ENCODE measurements around the gene CNTNAP3.
"Not testable (repeated sequence)": the region's sequence is repeated elsewhere in the genome, so short reads cannot be mapped to it uniquely, and the experiment has no call there.

Gene CNTNAP3

DNA sequence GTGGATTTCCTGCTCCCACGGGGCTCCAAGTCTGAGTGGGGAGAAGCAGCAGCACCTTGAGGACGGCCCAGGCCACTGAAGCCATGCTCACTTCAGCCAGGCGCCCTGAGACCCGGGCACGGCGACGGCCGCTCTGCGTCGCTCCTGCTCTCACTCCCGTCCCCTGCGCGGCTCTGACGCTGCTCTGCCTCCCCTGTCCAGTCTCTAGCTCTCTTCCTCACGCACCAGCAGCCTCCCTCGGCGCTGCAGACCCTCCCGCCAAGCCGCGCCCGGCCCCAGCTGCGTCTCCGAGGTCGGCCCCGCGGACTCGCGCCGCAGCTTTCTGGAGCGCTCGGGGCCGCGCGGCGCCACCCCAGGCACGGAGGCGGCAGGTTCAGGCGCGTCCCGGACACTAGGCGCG is at the start of gene CNTNAP3:
Gene CNTNAP3 (minus strand): TSS at position 188 of the 400 bp plus-strand sequence. CDS start 103 bp downstream, at position 85.
- not testable (repeated sequence) for DNase-seq

DNA sequence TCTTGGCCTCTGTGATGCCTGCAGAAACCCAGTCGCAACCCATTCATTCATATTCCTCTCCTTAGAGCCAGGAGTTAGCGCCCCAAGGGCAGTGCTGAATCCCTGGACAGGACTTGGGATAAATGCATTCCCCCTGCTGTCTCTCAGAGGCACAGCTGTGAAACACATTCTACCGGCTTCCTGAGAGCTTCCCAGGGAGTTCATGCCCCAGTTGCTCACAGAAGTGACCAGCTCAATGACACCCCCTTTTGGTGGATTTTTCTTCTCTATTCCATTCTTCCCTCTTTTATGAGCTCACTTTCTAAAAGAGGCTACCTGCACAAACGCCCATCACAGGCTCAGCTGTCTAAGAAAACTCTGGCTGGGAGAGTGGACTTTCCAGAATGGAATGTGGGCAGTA is 8.0 kb downstream of the CNTNAP3 start:
- DNase-seq: not testable (repeated sequence)

DNA sequence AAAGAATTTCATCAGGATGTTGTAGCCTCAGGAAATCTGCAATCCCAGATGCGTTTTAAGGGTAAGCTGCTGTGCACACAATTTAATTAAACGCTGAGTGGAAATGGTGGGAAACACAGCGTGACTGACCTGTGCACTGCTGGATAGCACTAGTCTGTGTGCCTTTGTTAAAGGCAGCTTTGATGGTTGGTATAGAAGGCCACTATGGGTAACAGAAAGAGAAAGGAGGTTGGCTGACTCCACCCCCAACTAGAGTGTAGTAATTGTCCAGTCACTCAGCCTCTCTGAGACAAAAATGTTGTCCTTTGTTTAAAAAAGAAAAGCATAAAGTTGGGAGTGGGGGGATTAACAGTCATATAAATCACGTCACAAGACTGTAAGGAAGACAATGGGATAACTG is 45.5 kb downstream of the CNTNAP3 start:
- not testable (repeated sequence) for DNase-seq

DNA sequence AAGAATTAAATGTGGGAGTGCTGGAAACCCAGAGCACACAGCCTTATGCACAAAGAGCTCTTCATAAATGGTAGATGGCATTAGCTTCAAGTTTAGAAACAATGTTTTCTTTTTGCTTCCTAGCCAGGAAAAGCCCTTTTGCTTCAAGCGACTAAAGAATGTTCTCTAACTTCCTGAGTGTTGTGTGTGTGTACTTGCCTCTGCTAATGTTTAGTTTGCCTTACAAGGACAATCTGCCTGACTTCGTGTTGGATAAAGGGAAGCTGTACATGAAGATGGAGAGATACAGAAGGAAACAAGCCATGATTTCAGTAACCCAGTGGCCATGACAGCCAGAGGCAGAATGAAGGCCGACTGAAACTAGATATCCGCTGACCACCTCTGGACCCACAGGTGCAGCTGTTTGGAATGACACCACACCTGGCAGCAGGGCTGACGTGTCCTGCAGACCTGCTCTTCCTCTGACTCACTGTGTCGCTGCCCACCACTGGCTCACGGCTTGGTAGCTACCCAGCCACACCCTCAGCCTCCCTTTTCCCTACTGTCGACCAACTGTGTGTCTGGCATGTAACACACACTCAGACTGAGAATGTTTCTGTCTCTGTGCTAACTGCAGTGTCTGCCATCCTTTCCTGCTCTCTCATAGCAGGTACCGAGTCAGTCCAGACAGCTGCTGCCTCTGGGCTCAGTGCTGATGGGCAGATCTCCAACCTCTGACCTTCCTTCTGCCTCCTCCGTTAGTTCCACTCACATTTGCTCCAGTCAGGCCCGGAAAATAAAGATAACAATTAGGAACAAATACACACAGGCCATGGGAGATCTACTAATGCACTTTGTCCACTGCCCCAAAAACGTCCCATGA is 55.6 kb downstream of the CNTNAP3 start:
- not testable (repeated sequence) for DNase-seq

DNA sequence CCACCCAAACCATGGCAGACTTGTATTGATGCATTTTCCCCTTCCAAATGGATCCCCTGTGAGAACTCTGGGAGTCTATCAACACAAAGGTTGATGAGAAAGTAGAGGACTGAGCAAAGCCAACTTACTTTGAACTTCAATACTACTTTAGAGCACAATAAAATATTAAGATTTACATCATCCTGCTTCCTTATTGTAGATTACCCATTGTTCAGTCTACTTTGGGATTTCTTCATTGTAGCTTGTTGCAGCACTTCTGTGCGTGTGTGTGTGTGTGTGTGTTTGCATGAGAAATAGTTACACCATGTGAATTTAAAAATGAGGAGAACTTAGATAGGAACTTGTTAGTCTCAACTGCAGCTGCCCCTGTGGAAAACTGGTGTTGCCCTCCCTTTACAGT is 72.0 kb downstream of the CNTNAP3 start:
- DNase-seq: not testable (repeated sequence)

DNA sequence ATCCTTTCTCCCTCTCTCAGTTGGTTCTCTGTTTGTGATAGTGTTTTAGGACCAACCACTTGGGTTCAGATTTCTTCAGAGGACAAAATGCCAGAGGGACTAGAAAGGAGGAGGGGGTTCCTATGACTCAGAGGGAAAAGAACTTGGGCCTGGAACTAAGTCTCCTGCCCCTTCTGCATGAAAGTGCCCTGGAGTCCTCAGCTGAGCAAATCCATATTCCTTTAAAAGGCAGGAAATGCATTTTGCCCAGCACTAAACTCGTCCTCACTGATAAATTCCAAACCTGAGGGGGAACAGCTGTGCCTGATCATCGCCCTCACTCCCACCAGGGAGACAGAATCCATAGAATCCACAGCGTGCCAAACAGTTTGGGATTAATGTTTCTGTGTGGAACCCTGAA is 78.2 kb downstream of the CNTNAP3 start:
- not testable (repeated sequence) for DNase-seq

DNA sequence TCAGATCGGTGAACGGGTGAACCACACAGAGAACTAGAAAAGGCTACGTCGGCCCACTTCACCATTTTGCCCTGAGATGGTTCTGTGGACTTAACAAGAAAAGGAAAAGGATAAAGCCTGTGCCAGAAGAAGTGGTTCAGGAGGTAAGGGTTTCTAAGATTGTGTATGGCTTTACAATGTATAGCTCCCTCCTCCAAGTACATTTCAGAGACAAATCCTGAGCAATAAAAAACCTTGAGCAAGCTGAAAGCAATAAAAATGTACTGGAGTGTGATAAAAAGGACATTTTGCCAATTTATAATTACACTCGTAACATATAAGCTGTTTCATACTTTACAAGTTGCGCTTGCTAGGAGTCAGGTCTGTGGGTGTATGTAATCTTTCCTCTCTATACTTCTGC is 81.3 kb downstream of the CNTNAP3 start:
- DNase-seq: not testable (repeated sequence)

DNA sequence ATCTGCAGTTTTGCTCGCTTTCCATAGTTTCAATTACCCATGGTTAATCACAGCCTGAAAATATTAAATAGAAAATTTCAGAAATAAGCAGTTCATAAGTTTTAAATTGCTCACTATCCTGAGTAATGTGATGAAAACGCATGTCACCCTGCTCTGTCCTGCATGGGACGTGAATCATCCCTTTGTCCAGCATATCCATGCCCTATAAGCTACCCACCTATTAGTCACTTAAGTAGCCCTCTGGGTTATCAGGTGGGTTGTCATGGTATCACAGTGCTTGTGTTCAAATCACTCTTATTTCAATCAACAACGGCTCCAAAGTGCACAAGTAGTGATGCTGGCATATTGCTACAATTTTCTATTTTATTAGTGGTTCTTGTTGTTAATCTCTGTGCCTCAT is 82.1 kb downstream of the CNTNAP3 start:
- not testable (repeated sequence) for DNase-seq

DNA sequence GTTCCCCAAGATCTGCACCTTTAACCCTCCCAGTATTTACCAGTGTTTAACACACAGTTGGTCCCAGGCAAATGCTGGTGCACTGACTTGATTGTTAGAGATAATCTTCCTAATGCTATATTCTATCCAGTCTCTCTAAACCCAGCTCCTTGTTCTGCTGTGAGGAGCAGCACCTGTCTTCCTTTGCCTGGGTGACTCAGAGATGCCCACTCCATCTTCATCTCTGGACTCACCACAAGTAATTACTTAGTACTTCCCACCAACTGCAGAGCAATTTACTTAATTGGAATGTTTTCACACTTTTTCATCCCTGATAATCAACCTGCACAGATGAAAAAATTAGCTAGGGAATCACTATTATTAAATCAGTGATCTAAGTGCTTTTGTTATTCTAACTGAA is 87.6 kb downstream of the CNTNAP3 start:
- not testable (repeated sequence) for DNase-seq

DNA sequence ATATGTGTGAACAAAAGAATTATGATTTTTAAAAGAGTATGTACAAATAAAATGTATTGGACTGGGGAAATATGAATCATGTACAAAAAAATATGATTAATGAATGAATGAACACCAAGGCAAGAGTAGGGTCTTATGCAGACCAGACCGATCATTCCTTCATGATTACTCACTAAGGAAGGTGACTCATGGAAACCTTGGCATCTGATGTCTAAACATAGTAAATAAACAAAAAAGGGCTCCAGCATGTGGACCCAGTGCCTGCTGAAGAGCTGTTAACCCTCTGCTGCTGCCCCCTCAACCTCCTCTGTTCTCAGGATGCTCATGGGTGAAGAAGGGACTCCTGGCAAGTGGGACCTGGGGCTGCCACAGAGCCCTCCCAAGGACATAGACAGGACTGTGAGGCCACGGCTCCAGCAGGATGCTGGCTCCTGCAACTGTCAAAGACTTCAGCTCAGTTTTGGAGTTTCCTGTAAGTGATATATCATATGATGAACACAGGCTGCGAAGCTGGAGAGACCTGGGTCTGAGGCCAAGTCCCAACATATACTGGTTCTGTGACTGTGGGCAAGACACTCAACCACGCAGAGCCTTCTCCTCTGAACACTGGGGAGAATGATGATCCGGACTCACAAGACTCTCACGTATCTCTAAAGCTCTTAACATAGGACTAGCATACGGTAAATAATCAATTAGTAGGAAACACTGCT is 89.8 kb downstream of the CNTNAP3 start:
- not testable (repeated sequence) for DNase-seq

DNA sequence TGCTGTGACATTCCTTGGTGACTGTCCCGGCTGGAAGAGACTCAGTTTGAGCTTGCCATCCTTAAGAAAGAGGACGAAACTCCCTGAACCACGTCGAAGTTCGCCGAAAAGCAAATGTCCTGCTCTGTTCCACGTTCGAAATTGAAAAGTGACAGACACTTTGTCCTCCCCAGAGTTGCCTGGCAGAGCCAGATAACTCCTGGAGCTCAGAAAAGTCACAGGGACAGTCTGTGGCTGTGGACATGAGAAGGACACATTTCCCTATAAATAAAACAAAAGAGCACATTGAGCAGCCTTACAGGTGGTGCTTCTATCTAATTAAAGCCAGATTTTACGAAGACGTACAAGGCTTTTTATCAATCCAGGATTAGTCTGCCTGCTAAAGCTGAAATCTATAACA is 116.6 kb downstream of the CNTNAP3 start:
- not testable (repeated sequence) for DNase-seq

DNA sequence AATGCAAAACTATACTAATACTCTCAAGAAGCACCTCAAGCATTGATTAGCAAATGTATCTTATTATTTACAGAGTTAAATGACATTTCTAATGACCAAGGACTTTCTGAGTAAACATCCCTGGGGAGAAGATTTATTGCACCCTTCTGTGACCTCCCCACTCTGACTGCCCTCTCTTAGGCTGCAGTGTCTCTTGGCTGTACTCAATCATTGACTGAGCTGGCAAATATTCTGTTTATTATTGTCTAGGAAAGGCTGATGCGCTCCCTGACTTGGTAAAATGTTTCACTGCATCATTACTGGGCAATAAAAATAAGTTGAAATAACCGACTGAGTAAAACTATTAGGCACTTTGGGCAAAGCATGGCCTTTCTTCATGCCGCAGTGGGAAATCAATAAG is 130.3 kb downstream of the CNTNAP3 start:
- DNase-seq: not testable (repeated sequence)

DNA sequence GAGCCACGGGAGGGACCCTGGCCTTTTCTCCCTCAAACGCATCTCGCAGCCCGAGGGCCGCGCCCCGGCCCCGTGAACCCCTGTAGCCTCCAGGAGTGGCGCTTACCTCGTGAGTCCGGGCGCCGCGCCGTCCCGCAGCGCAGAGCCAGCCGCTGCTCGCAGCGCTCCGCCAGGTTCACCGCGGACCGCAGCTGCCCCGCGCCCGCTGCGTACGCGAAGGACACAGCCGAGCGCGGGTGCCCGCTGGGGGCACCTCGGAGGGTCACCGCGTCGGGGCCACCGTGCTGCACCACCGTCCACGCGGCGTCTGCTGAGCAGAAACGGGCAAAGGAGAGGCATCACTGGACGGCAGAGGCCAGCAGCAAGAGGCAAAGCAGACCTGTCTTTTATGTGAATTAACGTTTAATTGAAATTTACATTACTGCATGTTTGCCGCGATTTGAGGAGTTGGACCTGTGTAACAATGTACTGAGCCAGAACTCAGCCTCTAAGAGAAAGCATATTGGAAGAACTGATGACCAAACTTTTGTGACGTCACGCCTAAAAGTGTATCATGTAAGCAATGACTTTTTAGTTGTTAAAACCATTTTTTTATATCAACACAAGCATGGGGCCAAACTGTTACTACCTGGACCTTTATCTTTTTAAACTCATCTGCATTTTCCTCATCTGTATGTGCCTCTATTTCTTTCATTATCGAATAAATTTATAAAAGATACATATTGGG is 155.0 kb downstream of the CNTNAP3 start:
- not testable (repeated sequence) for DNase-seq

DNA sequence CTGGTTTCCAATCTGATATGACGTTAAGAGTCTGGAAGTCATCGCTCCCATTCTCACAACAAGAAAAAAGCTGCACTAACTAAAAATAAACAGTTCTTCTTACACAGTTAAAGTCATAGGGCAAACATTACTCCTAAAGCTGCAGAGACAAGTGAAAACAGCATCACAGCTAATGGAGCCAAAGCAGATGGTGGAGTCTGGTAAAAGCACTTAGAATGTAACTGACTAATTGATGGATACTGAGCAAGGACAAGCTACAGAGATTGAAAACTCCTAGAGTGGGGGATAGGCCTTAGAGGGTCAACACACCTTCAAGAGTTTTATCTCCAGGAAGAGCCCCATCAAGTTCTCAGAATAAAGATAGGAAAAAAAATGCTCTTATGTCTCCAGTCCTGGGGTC is 166.6 kb downstream of the CNTNAP3 start:
- not testable (repeated sequence) for DNase-seq

DNA sequence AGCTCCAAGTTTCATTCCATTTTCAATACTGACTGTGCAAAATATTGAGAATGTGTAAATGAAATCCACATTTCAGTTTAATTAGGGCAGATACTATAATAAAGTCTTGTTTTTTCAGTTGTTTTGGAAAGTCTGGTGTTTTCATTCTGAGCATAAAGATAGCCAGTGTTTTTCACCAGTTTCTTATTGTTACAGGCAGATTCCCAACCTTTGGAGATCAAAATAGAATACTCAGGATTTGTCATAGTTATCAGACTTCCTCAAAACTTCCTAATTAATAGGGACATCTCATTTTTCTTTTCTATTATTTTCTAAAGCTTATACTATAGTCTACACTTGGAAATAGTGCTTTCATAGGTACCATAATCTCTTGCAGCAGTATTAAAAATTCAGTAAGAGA is 176.2 kb downstream of the CNTNAP3 start:
- not testable (repeated sequence) for DNase-seq

DNA sequence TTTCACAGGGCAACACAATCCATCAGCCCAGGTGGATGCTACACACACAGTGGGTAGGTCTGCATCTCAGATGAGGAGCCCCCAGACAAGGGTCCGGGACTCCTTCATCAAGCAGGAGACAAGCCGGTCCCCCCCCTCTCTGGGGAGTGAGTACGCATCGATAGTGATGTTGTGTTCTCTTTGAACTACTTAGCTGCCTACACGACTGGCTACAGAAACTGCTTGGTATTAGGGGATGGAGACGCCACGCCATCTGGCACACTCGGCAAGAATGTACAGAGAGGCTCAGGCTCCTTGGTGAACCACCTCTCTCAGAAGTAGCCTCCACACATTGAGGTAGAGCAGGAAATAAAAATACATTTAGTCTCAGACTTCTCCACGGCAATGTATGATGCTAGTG is 179.8 kb downstream of the CNTNAP3 start:
- DNase-seq: no peak

DNA sequence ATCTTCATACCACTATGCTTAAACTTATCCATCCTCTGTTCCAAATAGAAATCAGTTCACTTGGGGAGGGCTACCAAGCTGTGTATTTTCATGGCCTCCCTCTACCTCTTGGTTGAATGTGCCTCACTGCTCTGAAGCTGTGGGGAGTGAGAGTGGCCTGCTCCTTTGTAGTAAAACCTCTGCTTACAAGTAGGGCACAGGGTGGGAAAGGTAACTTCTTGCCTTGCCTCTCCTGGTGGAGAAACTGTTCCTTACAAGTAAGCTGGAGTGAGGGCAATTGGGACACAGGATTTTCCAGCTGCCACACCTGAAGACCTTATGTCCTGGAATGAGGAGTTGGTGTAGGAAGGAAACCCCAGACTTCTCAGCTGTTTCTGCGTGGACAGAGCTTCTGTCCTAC is 190.8 kb downstream of the CNTNAP3 start:
- DNase-seq: not testable (repeated sequence)

DNA sequence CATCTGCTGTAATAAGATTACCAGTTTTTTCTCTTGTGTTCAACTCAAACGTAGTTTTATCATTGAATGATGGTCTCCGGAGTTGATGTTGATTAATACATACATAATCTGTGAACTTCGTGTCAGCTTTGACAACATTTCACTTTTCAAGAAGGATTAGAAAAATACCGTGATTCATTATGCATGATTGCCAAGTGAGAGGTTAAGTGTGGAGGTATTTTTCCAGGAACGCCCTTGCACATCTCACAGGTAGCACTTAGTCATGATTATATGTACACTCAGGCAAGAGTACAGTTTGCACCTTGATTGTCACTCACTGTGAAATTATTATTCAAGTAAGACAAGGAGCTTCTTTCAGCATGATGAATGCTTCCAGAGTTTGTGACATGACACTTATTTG is 202.7 kb downstream of the CNTNAP3 start:
- not testable (repeated sequence) for DNase-seq

DNA sequence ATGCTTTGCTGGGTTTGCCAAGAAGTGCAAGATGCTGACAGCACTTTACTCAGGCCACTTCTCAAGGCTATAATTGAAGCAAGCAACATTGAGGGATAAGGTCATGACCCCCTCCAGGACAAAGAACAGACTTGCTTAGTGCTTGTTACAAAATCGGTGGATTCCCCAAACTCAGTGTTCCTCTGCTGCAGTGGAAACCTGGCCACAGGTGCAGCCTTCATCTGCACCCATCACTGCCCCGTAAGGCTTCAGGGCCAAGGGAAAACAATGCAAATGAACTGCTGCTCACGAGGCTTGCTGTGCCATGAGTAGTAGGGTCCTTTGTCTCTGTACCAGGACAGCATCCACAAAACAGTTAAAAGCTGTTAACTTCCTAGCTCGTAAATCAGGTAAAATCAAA is 205.4 kb downstream of the CNTNAP3 start:
- not testable (repeated sequence) for DNase-seq

DNA sequence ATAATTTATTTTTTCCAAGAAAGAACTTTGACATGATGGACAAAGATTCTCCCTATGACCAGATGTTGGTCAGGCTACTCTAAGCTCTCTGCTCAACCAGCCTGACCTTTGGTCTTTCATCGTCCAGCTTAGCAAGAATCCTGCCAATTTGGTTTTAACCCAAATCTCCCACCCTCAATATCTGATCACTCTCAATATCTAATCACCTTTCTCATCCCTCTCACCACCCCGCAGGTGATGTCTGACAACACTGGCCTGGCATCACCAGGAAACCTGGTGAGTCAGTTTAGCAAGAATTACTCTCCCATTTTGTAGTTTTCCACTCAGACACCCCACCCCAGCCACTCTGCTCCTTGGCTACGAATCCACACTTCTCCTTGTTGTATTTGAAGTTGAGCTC is 207.9 kb downstream of the CNTNAP3 start:
- DNase-seq: not testable (repeated sequence)

DNA sequence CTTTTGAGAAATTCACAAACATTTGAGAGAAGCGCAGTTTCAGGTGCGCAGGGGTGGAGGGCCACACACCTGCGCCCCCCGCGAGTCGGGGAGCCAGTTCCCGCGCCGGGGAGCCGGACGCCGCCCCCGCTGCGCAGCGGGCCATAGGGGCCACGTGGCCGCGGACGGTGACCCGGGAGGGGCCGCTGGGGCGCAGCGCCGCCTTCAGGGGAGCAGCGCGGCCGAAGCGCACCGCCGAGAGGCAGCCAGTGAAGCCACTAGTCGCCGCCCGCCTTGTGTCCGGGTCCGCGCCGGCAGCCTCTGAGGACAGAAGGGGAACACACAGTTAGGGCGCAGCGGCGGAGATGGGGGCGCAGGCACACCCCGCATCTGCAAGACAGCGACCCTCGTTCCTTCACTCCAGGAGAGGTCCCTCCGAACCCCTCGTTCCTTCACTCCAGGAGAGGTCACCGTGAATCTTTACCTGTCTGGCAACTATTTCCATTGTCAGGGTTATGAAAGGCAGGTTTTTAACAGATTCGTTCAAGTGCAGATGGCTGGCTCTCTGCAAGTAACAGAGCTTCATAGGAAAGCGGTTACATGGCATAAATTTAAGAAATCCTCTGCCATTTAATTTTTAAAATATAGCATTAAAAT is 209.2 kb downstream of the CNTNAP3 start:
- DNase-seq: not testable (repeated sequence)

DNA sequence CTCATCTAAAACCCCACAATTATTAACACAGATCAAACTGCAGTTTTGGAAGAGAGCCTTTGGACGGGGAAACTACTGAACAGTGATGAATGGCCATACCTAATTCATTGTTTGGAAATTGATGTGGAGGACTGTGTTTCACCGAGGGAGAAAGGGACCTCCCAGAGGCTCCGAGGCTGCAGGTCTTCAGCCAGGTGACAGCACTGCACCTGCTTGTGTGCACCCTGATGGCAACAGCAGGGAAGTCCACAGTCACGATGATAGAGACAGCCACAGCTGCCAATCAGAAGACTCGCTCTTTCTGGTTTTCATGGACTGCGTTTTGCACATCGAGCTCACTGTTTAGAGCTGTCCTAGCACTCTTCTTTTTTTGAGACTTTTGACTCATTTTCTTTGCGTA is 214.4 kb downstream of the CNTNAP3 start:
- DNase-seq: not testable (repeated sequence)

DNA sequence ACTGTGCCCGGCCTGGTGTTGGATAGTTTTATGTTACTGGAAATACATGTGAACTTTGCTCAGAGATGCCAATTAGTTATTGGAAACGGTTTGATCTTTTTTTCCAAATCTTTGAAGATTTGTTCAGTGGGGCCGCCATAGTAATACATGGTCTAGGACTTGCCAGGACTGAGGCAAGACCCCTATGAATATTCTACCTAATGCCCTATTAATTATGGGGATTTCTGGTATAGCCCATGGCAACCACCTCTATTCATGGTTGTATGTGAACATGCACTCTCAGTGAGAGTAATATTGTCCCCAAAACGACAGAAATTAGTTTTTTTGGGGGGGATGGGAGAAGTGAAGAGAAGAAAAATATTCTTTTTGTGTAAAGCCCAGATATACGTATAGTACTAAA is 220.3 kb downstream of the CNTNAP3 start:
- DNase-seq: not testable (repeated sequence)

Measured in CD4-positive, alpha-beta T cell treated with Interleukin-1 beta for 1 hour (primary cell).